Activated CD8-positive, alpha-beta memory T cell treated with anti-CD3 and anti-CD28 coated beads for 36 hours (primary cell): ENCODE measurements around the gene DOC2A. TPM values are rescaled to one million over a fixed set of nuclear protein-coding genes. Genes with fewer than 3 reads are reported as not detected.
"Not testable (repeated sequence)": the region's sequence is repeated elsewhere in the genome, so short reads cannot be mapped to it uniquely, and the experiment has no call there.

Source experiments
- CTCF ChIA-PET: fragments of 350-600 bp; sonication (Branson Sonifier 250); formaldehyde crosslinking; loops from one replicate; lab custom pipeline; 2021; ENCODE audit warnings: antibody characterized with exemption; lab: Charles Lee
- POLR2A ChIA-PET: fragments of 350-600 bp; sonication (Branson Sonifier 250); formaldehyde crosslinking; loops from one replicate; lab custom pipeline; 2021; ENCODE audit warnings: antibody characterized with exemption; lab: Charles Lee
- total RNA-seq, 2 experiments: library from RNA; stranded (reverse); gene quantifications; one replicate each; pipeline ENCODE4 v1.2.3, GENCODE V29; 2021

The DOC2A gene
- under 1 TPM; 0.70 to 0.84 TPM for total RNA-seq

- POLR2A ChIA-PET: interaction anchor here (0.6 kb wide), 1 partner anchor 1166 kb away, joined by 4 read pairs; no protein-coding TSS in a partner anchor
- CTCF ChIA-PET: interaction anchor here (1.6 kb wide), 1 partner anchor 86 kb away, joined by 3 read pairs; no protein-coding TSS in a partner anchor
Observed at GRCh38 chr16:30010844-30011713, at the start of gene DOC2A. Gene DOC2A (minus strand): TSS chr16:30011027. CDS start chr16:30010222, 805 bp downstream.

DNA sequence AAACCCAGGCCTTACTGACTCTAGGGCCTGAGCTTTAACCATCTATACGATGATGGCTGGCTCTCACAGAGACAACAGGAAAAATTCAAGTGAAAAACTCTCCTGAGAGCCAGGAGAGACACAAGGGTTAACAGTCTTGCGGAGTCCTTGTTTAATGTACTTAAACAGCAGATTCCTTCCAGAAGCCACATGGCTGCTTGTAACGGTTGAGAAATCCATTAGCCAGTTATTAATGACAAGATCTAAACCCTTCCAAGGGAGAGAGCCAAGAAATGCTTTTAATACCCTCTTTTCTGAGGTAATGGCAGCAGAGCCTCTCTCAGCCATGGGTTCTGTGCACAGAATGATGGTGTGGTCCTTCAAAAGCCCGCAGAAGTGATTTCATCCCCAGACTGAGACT, 49.5 kb upstream of the DOC2A start:
- POLR2A ChIA-PET: interaction anchor here (0.8 kb wide), 1 partner anchor 11 kb away, joined by 5 read pairs; no protein-coding TSS in a partner anchor
- CTCF ChIA-PET: no interaction called here

DNA sequence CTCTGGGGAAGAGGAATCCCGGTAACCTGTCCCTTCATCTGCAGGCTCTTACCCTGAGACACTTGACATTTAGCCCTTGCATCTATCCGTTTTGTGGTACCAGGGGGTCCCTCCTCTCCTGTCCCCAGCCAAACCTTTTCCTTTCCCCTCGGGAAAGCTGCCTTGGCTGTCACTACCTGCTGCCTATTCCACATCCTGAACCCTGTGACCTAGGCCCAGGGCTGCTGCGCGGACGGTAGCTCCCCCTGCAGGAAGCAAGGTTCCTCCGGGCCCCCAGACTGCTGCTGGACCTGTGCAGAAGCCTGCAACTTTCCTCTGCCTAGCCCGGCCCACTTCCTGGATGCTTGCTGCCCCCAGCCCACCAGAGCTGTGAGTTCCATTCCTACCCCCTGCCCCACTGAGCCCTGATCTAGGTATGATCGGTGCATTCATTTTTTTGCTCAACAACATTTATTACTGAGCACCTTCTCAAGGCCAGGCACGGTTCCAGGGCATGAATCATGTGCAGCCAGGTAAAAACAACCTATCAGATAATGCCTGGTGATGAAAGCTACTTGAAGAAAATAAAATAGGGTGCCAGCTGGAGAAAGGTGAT, 44.2 kb upstream of the DOC2A start:
- ChIA-PET CTCF (interaction anchor here (0.6 to 2.2 kb wide), 10 partner anchors 8 to 375 kb away, joined by 3 to 7 read pairs (median 3); partner anchors contain the start of gene DCTPP1), POLR2A (interaction anchor here (2.1 kb wide), 1 partner anchor 10 kb away, joined by 9 read pairs; the partner anchor contains the start of gene ALDOA)

DNA sequence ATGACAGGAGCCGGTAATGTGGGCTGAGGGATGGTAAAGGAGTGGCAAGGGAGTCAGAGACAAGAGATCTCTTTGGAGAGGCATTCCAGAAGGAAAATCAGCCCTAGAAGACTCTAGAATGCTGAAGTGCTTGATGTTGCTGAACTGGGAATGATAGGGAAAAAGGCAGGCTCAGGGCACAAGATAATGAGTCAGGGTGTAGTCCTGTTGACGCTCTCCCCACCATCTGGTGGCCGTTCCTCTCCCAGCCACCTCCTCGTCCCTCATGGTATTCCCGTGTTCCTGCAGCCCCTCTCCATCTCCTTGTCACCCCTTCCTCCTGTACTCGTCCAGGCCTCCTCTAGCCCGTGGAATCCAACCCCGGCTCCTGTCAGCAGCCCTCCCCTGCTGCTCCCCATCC, 43.6 kb upstream of the DOC2A start:
- ChIA-PET CTCF (interaction anchor here (0.6 to 2.2 kb wide), 6 partner anchors 9 to 58 kb away, joined by 3 to 7 read pairs (median 4); no protein-coding TSS in a partner anchor), POLR2A (interaction anchor here (1.9 to 2.1 kb wide), 1 partner anchor 11 kb away, joined by 4 to 9 read pairs; the partner anchor contains the start of gene ALDOA)

DNA sequence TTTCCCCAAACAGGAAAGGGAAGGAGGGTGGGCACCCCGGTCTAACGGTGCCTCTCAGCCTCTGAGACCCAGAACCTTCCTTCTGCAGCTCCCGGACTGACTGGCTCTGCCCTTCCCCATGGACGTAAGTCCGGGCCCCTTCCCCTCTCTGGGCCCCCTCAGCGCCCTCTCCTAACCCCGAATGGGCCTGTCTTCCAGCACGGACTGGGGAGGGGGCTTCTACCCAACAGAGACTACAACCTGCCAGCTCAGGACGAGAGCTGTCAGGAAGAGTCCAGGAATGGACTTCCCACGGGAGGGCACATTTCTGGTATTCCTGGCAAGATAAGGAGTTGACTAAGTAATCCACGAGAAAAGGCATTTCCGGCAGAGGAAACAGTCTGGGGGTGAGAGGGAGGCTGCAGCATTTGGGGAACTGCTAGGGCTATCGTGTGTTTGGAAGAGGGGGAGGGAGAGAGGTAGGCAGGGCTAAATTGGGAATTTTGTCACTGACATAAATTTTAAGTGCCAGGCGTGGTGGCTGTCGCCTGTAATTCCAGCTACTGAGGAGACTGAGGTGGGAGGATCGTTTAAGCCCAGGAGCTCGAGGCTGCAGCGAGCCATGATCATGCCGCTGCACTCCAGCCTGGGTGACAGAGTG, 42.7 kb upstream of the DOC2A start:
- POLR2A ChIA-PET: interaction anchor here (1.1 to 1.9 kb wide), 3 partner anchors 10 to 38 kb away, joined by 3 to 4 read pairs (median 3); partner anchors contain the start of genes ALDOA and TBX6
- CTCF ChIA-PET: interaction anchor here (0.9 to 1.6 kb wide), 6 partner anchors 13 to 363 kb away, joined by 3 to 9 read pairs (median 4); partner anchors contain the start of genes ALDOA, TBX6 and TLCD3B

- POLR2A ChIA-PET: interaction anchor here (1.1 to 1.9 kb wide), 3 partner anchors 11 to 39 kb away, joined by 3 to 4 read pairs (median 3); partner anchors contain the start of genes ALDOA and TBX6
- CTCF ChIA-PET: interaction anchor here (1.1 to 1.6 kb wide), 4 partner anchors 13 to 39 kb away, joined by 3 to 9 read pairs (median 5); partner anchors contain the start of genes ALDOA, TBX6 and TLCD3B
Observed at GRCh38 chr16:30052671-30053372, 42.0 kb upstream of the DOC2A start.

GRCh38 chr16:30051518-30051917, 40.7 kb upstream of the DOC2A start:
- POLR2A ChIA-PET: interaction anchor here (0.6 kb wide), 3 partner anchors 19 to 247 kb away, joined by 3 to 5 read pairs (median 3); no protein-coding TSS in a partner anchor
- CTCF ChIA-PET: interaction anchor here (0.6 kb wide), 2 partner anchors 36 to 125 kb away, joined by 3 read pairs; no protein-coding TSS in a partner anchor

DNA sequence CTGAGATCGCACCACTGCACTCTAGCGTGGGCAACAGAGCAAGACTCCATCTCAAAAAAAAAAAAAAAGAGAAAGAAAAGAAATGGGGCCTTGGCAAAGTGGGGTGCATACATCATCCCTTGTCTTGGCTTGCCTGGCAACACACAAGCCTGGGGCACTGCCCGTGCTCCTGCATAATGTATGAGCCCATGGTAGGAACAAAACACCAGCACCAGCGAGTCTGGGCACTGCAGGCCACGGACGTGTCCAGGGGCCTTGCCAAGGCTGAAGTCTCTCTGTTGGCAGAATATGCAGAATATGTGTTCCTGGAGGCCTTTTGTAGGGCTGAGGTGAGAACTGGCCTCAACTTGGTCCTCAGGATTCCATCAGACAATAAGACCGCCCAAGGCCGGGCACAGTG, 39.0 kb upstream of the DOC2A start:
- ChIA-PET POLR2A (interaction anchor here (0.9 kb wide), 1 partner anchor 10 kb away, joined by 5 read pairs; no protein-coding TSS in a partner anchor), CTCF (interaction anchor here (2.1 kb wide), 1 partner anchor 18 kb away, joined by 4 read pairs; no protein-coding TSS in a partner anchor)

DNA sequence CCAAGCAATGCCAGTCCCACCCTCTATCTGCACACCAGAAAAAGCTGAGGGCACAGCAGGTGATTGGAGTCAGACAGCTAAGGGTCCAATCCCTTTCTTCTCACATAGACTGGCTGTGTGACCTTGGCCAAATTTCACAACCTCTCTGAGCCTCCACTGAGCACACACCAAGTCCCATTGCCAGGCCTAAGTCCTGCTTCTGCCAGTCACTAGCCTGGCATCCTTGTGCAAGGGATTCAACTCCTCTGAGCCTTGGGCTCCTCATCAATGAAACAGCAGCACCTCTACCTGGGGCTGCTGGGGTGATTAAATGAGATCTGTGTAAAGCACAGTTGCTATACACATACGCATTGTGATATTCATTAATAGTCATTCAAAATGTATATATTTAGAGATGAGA, 35.8 kb upstream of the DOC2A start:
- CTCF ChIA-PET: interaction anchor here (0.6 kb wide), 1 partner anchor 114 kb away, joined by 3 read pairs; no protein-coding TSS in a partner anchor
- POLR2A ChIA-PET: no interaction called here

- ChIA-PET POLR2A (no interaction called here), CTCF (interaction anchor here (0.6 kb wide), 1 partner anchor 114 kb away, joined by 3 read pairs; no protein-coding TSS in a partner anchor)
Observed at GRCh38 chr16:30046178-30046577, 35.4 kb upstream of the DOC2A start.

GRCh38 chr16:30041841-30042240, 31.0 kb upstream of the DOC2A start:
- CTCF ChIA-PET: interaction anchor here (0.7 to 2.0 kb wide), 4 partner anchors 10 to 388 kb away, joined by 3 to 8 read pairs (median 5); partner anchors contain the start of genes DCTPP1 and TBX6
- POLR2A ChIA-PET: interaction anchor here (0.9 kb wide), 1 partner anchor 50 kb away, joined by 5 read pairs; the partner anchor contains the start of gene TBX6

DNA sequence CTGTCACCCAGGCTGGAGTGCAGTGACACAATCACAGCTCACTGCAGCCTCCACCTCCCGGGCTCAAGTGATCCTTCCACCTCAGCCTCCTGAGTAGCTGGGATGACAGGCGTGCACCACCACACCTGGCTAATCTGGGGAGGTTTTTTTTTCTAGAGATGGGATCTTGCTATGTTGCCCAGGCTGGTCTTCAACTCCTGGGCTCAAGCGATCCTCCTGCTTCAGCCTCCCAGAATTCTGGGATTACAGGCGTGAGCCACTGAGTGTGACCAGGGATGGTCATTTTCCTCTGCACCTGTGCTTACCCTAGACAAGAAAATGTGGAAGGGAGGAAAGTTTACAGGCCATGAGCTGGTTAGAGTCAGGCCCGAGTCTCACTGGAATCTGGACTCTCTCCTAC, 29.9 kb upstream of the DOC2A start:
- POLR2A ChIA-PET, CTCF ChIA-PET: not testable (repeated sequence)

- ChIA-PET CTCF (no interaction called here), POLR2A (no interaction called here)
Observed at GRCh38 chr16:30040221-30040620, 29.4 kb upstream of the DOC2A start.

DNA sequence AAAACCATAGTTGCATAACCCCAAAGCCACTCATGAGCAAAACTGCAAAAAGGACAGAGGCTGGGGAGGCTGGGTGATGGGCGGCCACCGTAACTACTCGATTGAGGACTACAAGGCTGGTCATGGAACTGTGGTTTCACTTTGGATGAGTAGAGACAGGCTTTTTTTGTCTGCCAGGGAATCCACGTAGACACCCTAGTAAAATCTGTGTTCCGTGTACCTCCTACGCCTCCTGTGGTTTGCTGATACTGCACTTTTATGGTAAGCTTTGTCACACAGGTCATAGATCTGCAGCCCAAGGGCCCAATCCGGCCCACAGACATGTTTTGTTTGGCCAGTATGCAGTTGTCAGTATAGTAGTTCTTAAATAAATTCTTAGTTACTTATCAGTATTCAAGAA, 22.4 kb upstream of the DOC2A start:
- ChIA-PET CTCF (interaction anchor here (1.0 to 2.8 kb wide), 11 partner anchors 10 to 334 kb away, joined by 3 to 13 read pairs (median 5); a partner anchor contains a TSS), POLR2A (no interaction called here)

DNA sequence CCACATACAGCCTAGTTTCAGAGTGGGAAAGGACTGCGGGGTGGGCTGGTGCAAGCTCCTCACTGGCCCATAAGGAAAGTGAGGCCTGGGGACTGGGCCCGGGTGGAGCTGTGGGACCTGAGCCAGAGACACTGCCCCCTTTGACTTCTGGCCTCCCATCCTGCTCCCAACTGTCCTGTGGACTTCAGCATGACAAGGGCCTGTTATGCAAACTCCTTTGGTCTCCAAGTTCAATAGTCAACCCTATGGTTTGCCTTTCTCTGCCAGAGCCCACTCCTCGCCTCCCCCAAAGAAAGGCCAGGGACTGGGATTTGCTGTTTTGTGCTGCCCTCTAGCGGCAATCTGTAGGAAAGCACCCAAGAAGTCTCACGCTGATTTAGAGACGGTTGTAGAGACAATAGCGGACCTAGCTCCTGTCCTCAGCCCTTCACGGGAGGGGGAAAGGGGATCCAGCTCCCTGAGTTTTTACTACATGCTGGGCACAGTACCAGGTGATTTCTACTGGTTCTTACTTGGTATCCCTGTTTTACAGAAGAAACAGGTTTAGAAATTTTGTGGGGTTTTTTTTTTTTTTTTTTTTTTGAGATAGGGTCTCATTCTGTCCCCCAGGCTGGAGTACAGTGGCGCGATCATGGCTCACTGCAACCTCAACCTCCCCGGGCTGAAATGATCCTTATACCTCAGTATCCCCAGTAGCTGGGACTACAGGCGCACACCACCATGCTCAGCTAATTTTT, 21.4 kb upstream of the DOC2A start:
- POLR2A ChIA-PET: interaction anchor here (0.7 to 1.5 kb wide), 3 partner anchors 19 to 332 kb away, joined by 3 to 5 read pairs (median 3); partner anchors contain the start of gene ALDOA
- CTCF ChIA-PET: interaction anchor here (0.6 to 2.8 kb wide), 30 partner anchors 9 to 352 kb away, joined by 3 to 13 read pairs (median 4); partner anchors contain the start of genes C16orf92 and TBX6

DNA sequence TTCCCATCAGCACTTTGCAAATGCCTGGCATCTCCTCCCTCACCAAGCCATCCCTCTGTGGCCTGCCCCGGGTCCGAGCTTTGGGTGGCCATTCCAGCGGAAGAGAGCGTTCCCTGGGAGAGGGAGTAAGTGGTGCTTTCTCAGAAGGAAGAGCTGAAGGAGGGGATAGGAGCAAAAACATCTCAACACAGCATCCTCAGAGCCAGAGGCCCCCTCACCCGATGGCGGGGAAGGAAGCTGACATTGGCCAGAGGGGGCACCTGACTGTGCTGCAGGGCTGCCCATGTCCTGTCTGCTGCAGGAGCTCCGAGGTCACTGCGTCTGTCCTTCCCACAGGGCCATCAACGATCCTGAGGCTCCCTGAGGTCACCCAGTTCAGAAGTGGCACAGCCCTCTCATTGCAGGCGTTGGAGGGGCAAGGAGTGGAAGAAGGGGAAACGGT, 20.7 kb upstream of the DOC2A start:
- CTCF ChIA-PET: interaction anchor here (0.9 to 2.8 kb wide), 16 partner anchors 9 to 332 kb away, joined by 3 to 13 read pairs (median 6); partner anchors contain the start of gene C16orf92
- POLR2A ChIA-PET: interaction anchor here (1.3 to 1.5 kb wide), 2 partner anchors 34 to 331 kb away, joined by 3 read pairs; partner anchors contain the start of gene ALDOA
